H9 (cell line): Measurements from ENCODE around the gene JUNB. TPM values are rescaled to one million over a fixed set of nuclear protein-coding genes. Genes with fewer than 3 reads are reported as not detected.
A peak's percentile ranks its signal among the peaks of the same experiment; 100 is the strongest.

Experiments used
- DNase-seq: peaks from one replicate; pipeline ENCODE4 v3.0.0-alpha.2; 2017
- H2AFZ ChIP-seq: one replicate; pipeline ENCODE4 v1.6.1; 2013; ENCODE audit warnings: mild to moderate bottlenecking, low read length, control low read depth, moderate library complexity
- H2AK5ac ChIP-seq: 2 replicates; pipeline ENCODE4 v1.6.1; 2013; ENCODE audit warnings: low read length, control low read depth, mixed read lengths; ENCODE audit not compliant: insufficient read length
- H2BK120ac ChIP-seq: one replicate; pipeline ENCODE4 v1.6.1; 2013; ENCODE audit warnings: low read depth, mild to moderate bottlenecking, low read length, control low read depth, inconsistent platforms; ENCODE audit not compliant: poor library complexity, severe bottlenecking
- H2BK12ac ChIP-seq: 2 replicates; pipeline ENCODE4 v1.6.1; 2013; ENCODE audit warnings: low read length, control low read depth, mixed read lengths, low read depth; ENCODE audit not compliant: insufficient read length
- H2BK15ac ChIP-seq: 2 replicates; pipeline ENCODE4 v1.6.1; 2013; ENCODE audit warnings: low read depth, low read length, control low read depth
- H2BK20ac ChIP-seq: one replicate; pipeline ENCODE4 v1.6.1; 2013; ENCODE audit warnings: low read depth, mild to moderate bottlenecking, low read length, control low read depth, inconsistent platforms; ENCODE audit not compliant: poor library complexity, severe bottlenecking
- H2BK5ac ChIP-seq: 2 replicates; pipeline ENCODE4 v1.6.1; 2013; ENCODE audit warnings: low read length, control low read depth, mixed read lengths; ENCODE audit not compliant: insufficient read length
- H3K14ac ChIP-seq: 2 replicates; pipeline ENCODE4 v1.6.1; 2013; ENCODE audit warnings: low read length, control low read depth; ENCODE audit not compliant: insufficient read depth
- H3K18ac ChIP-seq: 2 replicates; pipeline ENCODE4 v1.6.1; 2013; ENCODE audit warnings: low read depth, mild to moderate bottlenecking, mixed read lengths, low read length, control low read depth; ENCODE audit not compliant: insufficient read length
- H3K23ac ChIP-seq: 2 replicates; pipeline ENCODE4 v1.6.1; 2013; ENCODE audit warnings: low read length, control low read depth, mixed read lengths, low read depth; ENCODE audit not compliant: insufficient read length
- H3K23me2 ChIP-seq: 2 replicates; pipeline ENCODE4 v1.6.1; 2013; ENCODE audit warnings: low read depth, mild to moderate bottlenecking, mixed read lengths, low read length, control low read depth; ENCODE audit not compliant: insufficient read length, poor library complexity, severe bottlenecking
- H3K27ac ChIP-seq: 2 replicates; pipeline ENCODE4 v1.5.1; 2013; ENCODE audit warnings: low read length, control low read depth, mixed read lengths, low read depth; ENCODE audit not compliant: insufficient read length
- H3K27me3 ChIP-seq: 2 replicates; pipeline ENCODE4 v1.6.1; 2013; ENCODE audit warnings: low read length, control low read depth, inconsistent platforms; ENCODE audit not compliant: insufficient read depth
- H3K4ac ChIP-seq: 2 replicates; pipeline ENCODE4 v1.6.1; 2013; ENCODE audit warnings: low read depth, mild to moderate bottlenecking, control low read depth, inconsistent platforms, low read length, moderate library complexity
- H3K4me1 ChIP-seq: 2 replicates; pipeline ENCODE4 v1.6.1; 2013; ENCODE audit warnings: low read length, control low read depth, inconsistent platforms; ENCODE audit not compliant: insufficient read depth
- H3K4me2 ChIP-seq: 2 replicates; pipeline ENCODE4 v1.6.1; 2013; ENCODE audit warnings: low read length, control low read depth, mixed read lengths; ENCODE audit not compliant: insufficient read length, insufficient read depth
- H3K56ac ChIP-seq: 2 replicates; pipeline ENCODE4 v1.6.1; 2013; ENCODE audit warnings: low read depth, mild to moderate bottlenecking, mixed read lengths, low read length, control low read depth; ENCODE audit not compliant: insufficient read length
- H3K79me1 ChIP-seq: 2 replicates; pipeline ENCODE4 v1.6.1; 2013; ENCODE audit warnings: low read depth, mild to moderate bottlenecking, moderate library complexity, low read length, control low read depth, inconsistent platforms; ENCODE audit not compliant: insufficient read depth, poor library complexity, severe bottlenecking
- H3K79me2 ChIP-seq: 2 replicates; pipeline ENCODE4 v1.6.1; 2013; ENCODE audit warnings: low read length, control low read depth, inconsistent platforms; ENCODE audit not compliant: insufficient read depth
- H3K9ac ChIP-seq: 2 replicates; pipeline ENCODE4 v1.6.1; 2013; ENCODE audit warnings: low read length, control low read depth, mixed read lengths; ENCODE audit not compliant: insufficient read length; ENCODE audit errors: extremely low read depth
- H3K9me3 ChIP-seq: one replicate; pipeline ENCODE4 v1.6.1; 2013; ENCODE audit warnings: low read depth, low read length, inconsistent platforms; ENCODE audit not compliant: control insufficient read depth
- H3T11ph ChIP-seq: one replicate; pipeline ENCODE4 v1.6.1; 2013; ENCODE audit warnings: mild to moderate bottlenecking, low read length, control low read depth, inconsistent platforms
- H4K20me1 ChIP-seq: one replicate; pipeline ENCODE4 v1.6.1; 2013; ENCODE audit not compliant: control insufficient read depth, insufficient read length, insufficient read depth
- H4K5ac ChIP-seq: 2 replicates; pipeline ENCODE4 v1.6.1; 2013; ENCODE audit warnings: low read depth, mild to moderate bottlenecking, mixed read lengths, low read length, control low read depth; ENCODE audit not compliant: insufficient read length
- H4K8ac ChIP-seq: replicated peaks from 2 replicates; pipeline ENCODE4 v1.6.1; 2013; ENCODE audit warnings: low read length, control low read depth, mixed read lengths, low read depth; ENCODE audit not compliant: insufficient read length
- H4K91ac ChIP-seq: 2 replicates; pipeline ENCODE4 v1.6.1; 2013; ENCODE audit warnings: low read depth, mild to moderate bottlenecking, moderate library complexity, mixed read lengths, low read length, control low read depth; ENCODE audit not compliant: insufficient read length
- H3K27ac Mint-ChIP-seq, 3 experiments: 2 replicates in 2 of 3; 3 replicates in 1 of 3; pipeline ENCODE4 v1.8.0; 2020 to 2021; ENCODE audit warnings: mixed read lengths in 3 of 3, mild to moderate bottlenecking in 1 of 3, moderate library complexity in 1 of 3
- H3K27me3 Mint-ChIP-seq: 2 replicates; pipeline ENCODE4 v1.8.0; 2021; ENCODE audit warnings: low read depth, mild to moderate bottlenecking, moderate library complexity, mixed read lengths
- H3K36me3 Mint-ChIP-seq, 3 experiments: 2 replicates in 2 of 3; 3 replicates in 1 of 3; pipeline ENCODE4 v1.8.0; 2020 to 2021; ENCODE audit warnings: low read depth in 3 of 3, mixed read lengths in 3 of 3; ENCODE audit not compliant: insufficient read depth in 1 of 3
- H3K4me1 Mint-ChIP-seq, 2 experiments: 2 replicates each; pipeline ENCODE4 v1.8.0; 2020; ENCODE audit warnings: mixed read lengths in 2 of 2
- H3K4me3 Mint-ChIP-seq, 2 experiments: 2 replicates in 1 of 2; 3 replicates in 1 of 2; pipeline ENCODE4 v1.8.0; 2020 to 2021; ENCODE audit warnings: mild to moderate bottlenecking in 2 of 2, mixed read lengths in 2 of 2, moderate library complexity in 1 of 2
- H3K9me3 Mint-ChIP-seq, 2 experiments: 2 replicates in 1 of 2; 3 replicates in 1 of 2; pipeline ENCODE4 v1.8.0; 2020; ENCODE audit warnings: mild to moderate bottlenecking in 2 of 2, mixed read lengths in 2 of 2, moderate library complexity in 1 of 2
- CTCF ChIP-seq: fragments of 200-600 bp; sonication (generic); conservative IDR thresholded peaks from 3 replicates; pipeline ENCODE4 v1.8.0; 2021; ENCODE audit warnings: antibody characterized with exemption, mild to moderate bottlenecking
- WGBS: extraction: QIAGEN DNeasy Blood & Tissue Kit; methylation state at CpG from one replicate; pipeline ENCODE4 v1.1.7; 2013; ENCODE audit warnings: missing lambda C conversion rate, low lambda C conversion rate, mixed read lengths; ENCODE audit not compliant: insufficient read length; ENCODE audit errors: extremely low coverage; 5-methylcytosine and 5-hydroxymethylcytosine counted together
- total RNA-seq: library from RNA; stranded (reverse); gene quantifications from 2 replicates; pipeline ENCODE4 v1.2.1, GENCODE V29; 2021

The JUNB gene
- total RNA-seq, 1 experiment from 2014 or later = 15.9 TPM

DNA sequence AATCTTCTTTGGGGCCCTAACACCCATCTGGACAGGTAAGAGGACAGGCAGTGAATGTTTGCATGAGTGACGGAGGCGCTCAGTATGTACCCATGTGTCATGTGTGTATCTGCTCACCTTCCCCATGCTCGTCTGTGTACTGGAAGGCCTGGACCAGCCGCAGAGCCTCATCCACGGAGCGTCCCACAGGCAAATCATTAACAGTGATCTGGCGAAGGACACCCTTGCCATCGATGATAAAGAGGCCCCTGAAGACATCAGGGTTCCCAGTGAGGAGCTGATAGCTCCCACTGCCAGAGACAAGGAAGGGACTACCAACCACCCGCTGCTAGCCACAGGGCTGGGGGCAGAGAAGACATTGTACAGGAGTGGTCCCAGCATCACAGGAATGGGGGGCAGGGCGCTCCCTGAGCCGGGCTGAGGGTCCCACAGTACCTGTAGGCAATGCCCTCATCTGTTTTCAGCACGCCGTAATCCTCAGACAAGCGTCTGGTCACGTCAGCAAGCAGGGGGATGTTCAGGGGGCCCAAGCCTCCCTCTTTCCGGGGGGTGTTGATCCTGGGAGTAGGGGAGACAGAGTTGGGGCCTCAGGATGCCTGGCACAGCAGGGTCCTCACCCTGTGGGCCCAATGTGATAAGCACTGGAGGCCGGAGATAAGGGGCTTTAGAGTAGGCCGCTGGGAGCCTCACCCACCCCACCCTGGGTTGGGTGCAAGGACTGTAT is 8.6 kb downstream of the JUNB start:
- Mint-ChIP-seq H3K4me3 (peak overlapping the region; percentile 91 to 94; a peak in 4 of 5 replicates), H3K27ac (no peak overlapping the region), H3K27me3 (peaks cover 6% of the 10 kb centered on the region), H3K9me3 (no peaks in the 10 kb centered on the region; a peak in 1 of 5 replicates), H3K4me1 (peaks cover 20 to 22% of the 10 kb centered on the region in 2 experiments), H3K36me3 (peaks cover 11 to 44% (median 35%) of the 10 kb centered on the region in 3 experiments; a peak in 6 of 7 replicates)
- Histone ChIP-seq H2BK20ac (no peak overlapping the region), H3K14ac (no peak overlapping the region), H3K4me2 (peak overlapping the region; percentile 84), H2BK12ac (no peak overlapping the region), H4K91ac (no peak overlapping the region), H4K20me1 (no peaks in the 10 kb centered on the region), H3K4me1 (no peaks in the 10 kb centered on the region; the same call in 1 of the 2 replicates), H3K4ac (no peak overlapping the region), H3K79me2 (no peaks in the 10 kb centered on the region), H3K18ac (no peak overlapping the region), H3K27ac (no peak overlapping the region), H3K27me3 (no peaks in the 10 kb centered on the region), H3T11ph (no peak overlapping the region), H3K79me1 (peaks cover 4% of the 10 kb centered on the region), H3K23ac (no peak overlapping the region), H3K9me3 (no peaks in the 10 kb centered on the region), H2BK15ac (no peak overlapping the region), H4K8ac (no peak overlapping the region), H3K9ac (no peak overlapping the region), H3K23me2 (peaks cover 17% of the 10 kb centered on the region), H2BK120ac (no peak overlapping the region), H2AK5ac (no peak overlapping the region), H2AFZ (no peak overlapping the region), H3K56ac (no peak overlapping the region), H4K5ac (no peak overlapping the region), H2BK5ac (no peak overlapping the region)
- no CpG with 5 or more reads among the region's 18 CpGs for WGBS
- no peak for TF ChIP-seq CTCF
- DNase-seq = no peak
